ENCODE results near the gene RNF25.

Gene RNF25

GRCh38 chr2:218631837-218632236, 40.0 kb downstream of the RNF25 start:
- DNase-seq (ENCODE audit: low read depth, low spot score) = no peak

GRCh38 chr2:218627939-218628338, 43.9 kb downstream of the RNF25 start:
- DNase-seq (ENCODE audit: low read depth, low spot score) = no peak
- H3K4me3 ChIP-seq = no peak overlapping the region
- H3K9ac ChIP-seq (ENCODE audit: insufficient read length) = no peak overlapping the region
- H3K27ac ChIP-seq = no peak overlapping the region
- no peaks in the 10 kb centered on the region for H3K9me3 ChIP-seq (ENCODE audit: low read depth, low read length)
- TF ChIP-seq EZH2 (IDR thresholded peaks at IDR 0.05) (no peak), POLR2AphosphoS5 (IDR thresholded peaks at IDR 0.05; ENCODE audit: borderline replicate concordance, low read depth, low read length) (no peak), FOXP2 (optimal IDR thresholded peaks at IDR 0.05; ENCODE audit: control extremely low read depth, extremely low read length, insufficient read depth) (no peak)
- no peaks in the 10 kb centered on the region for H3K36me3 ChIP-seq (ENCODE audit: insufficient read depth, low read length)

More at GRCh38 chr2:218631837-218632236, 40.0 kb downstream of the RNF25 start:
- H3K9me3 ChIP-seq (ENCODE audit: low read depth, low read length) = no peaks in the 10 kb centered on the region
- H3K9ac ChIP-seq (ENCODE audit: insufficient read length) = no peak overlapping the region
- TF ChIP-seq FOXP2 (optimal IDR thresholded peaks at IDR 0.05; ENCODE audit: control extremely low read depth, extremely low read length, insufficient read depth) = no peak
- no peak for TF ChIP-seq POLR2AphosphoS5 (IDR thresholded peaks at IDR 0.05; ENCODE audit: borderline replicate concordance, low read depth, low read length)
- no peak for TF ChIP-seq EZH2 (IDR thresholded peaks at IDR 0.05)
- H3K4me3 ChIP-seq = no peak overlapping the region
- peaks cover 18% of the 10 kb centered on the region; the same call in 1 of the 2 replicates for H3K36me3 ChIP-seq (ENCODE audit: insufficient read depth, low read length)
- 0 out of 2 replicates have a peak overlapping the region, but pooled peaks have one; percentile 31 for H3K27ac ChIP-seq

- Histone ChIP-seq H3K9ac (ENCODE audit: insufficient read length) (no peak overlapping the region), H3K9me3 (ENCODE audit: low read depth, low read length) (no peaks in the 10 kb centered on the region), H3K4me3 (no peak overlapping the region), H3K36me3 (ENCODE audit: insufficient read depth, low read length) (no peaks in the 10 kb centered on the region), H3K27ac (no peak overlapping the region)
- no peak for TF ChIP-seq POLR2AphosphoS5 (IDR thresholded peaks at IDR 0.05; ENCODE audit: borderline replicate concordance, low read depth, low read length)
- DNase-seq (ENCODE audit: low read depth, low spot score) = no peak
Observed at GRCh38 chr2:218626369-218626768, 45.4 kb downstream of the RNF25 start.

- no peak for DNase-seq (ENCODE audit: low read depth, low spot score)
- Histone ChIP-seq H3K27ac (peak overlapping the region; percentile 91), H3K36me3 (ENCODE audit: insufficient read depth, low read length) (no peaks in the 10 kb centered on the region), H3K9me3 (ENCODE audit: low read depth, low read length) (no peaks in the 10 kb centered on the region), H3K9ac (ENCODE audit: insufficient read length) (peak overlapping the region; percentile 29), H3K4me3 (peak overlapping the region; percentile 35)
- no peak for TF ChIP-seq POLR2AphosphoS5 (IDR thresholded peaks at IDR 0.05; ENCODE audit: borderline replicate concordance, low read depth, low read length)
- no peak for TF ChIP-seq FOXP2 (optimal IDR thresholded peaks at IDR 0.05; ENCODE audit: control extremely low read depth, extremely low read length, insufficient read depth)
- no peak for TF ChIP-seq EZH2 (IDR thresholded peaks at IDR 0.05)
Observed at GRCh38 chr2:218623366-218623705, 48.5 kb downstream of the RNF25 start.

- Histone ChIP-seq H3K9ac (ENCODE audit: insufficient read length) (peak overlapping the region; percentile 29), H3K36me3 (ENCODE audit: insufficient read depth, low read length) (no peaks in the 10 kb centered on the region), H3K9me3 (ENCODE audit: low read depth, low read length) (no peaks in the 10 kb centered on the region), H3K4me3 (peak overlapping the region; percentile 35), H3K27ac (peak overlapping the region; percentile 91)
- DNase-seq (ENCODE audit: low read depth, low spot score) = peak; percentile 14
- 0 out of 2 replicates have a peak, but pooled peaks have one; percentile 45 for TF ChIP-seq POLR2AphosphoS5 (IDR thresholded peaks at IDR 0.05; ENCODE audit: borderline replicate concordance, low read depth, low read length)
- no peak for TF ChIP-seq FOXP2 (optimal IDR thresholded peaks at IDR 0.05; ENCODE audit: control extremely low read depth, extremely low read length, insufficient read depth)
- no peak for TF ChIP-seq EZH2 (IDR thresholded peaks at IDR 0.05)
Observed at GRCh38 chr2:218622606-218623365, 49.0 kb downstream of the RNF25 start.

- Histone ChIP-seq H3K9me3 (ENCODE audit: low read depth, low read length) (no peaks in the 10 kb centered on the region), H3K36me3 (ENCODE audit: insufficient read depth, low read length) (no peaks in the 10 kb centered on the region), H3K9ac (ENCODE audit: insufficient read length) (no peak overlapping the region), H3K4me3 (no peak overlapping the region), H3K27ac (no peak overlapping the region)
- TF ChIP-seq POLR2AphosphoS5 (IDR thresholded peaks at IDR 0.05; ENCODE audit: borderline replicate concordance, low read depth, low read length) = no peak
- DNase-seq (ENCODE audit: low read depth, low spot score) = no peak
Observed at GRCh38 chr2:218621007-218621406, 50.8 kb downstream of the RNF25 start.

GRCh38 chr2:218618102-218618860, 53.5 kb downstream of the RNF25 start:
- H3K36me3 ChIP-seq (ENCODE audit: insufficient read depth, low read length) = no peaks in the 10 kb centered on the region
- H3K27ac ChIP-seq = no peak overlapping the region
- H3K4me3 ChIP-seq = no peak overlapping the region
- no peaks in the 10 kb centered on the region for H3K9me3 ChIP-seq (ENCODE audit: low read depth, low read length)
- no peak for DNase-seq (ENCODE audit: low read depth, low spot score)
- TF ChIP-seq POLR2AphosphoS5 (IDR thresholded peaks at IDR 0.05; ENCODE audit: borderline replicate concordance, low read depth, low read length) = no peak
- no peak for TF ChIP-seq FOXP2 (optimal IDR thresholded peaks at IDR 0.05; ENCODE audit: control extremely low read depth, extremely low read length, insufficient read depth)
- TF ChIP-seq EZH2 (IDR thresholded peaks at IDR 0.05) = no peak
- no peak overlapping the region for H3K9ac ChIP-seq (ENCODE audit: insufficient read length)

GRCh38 chr2:218615868-218616315, 55.9 kb downstream of the RNF25 start:
- Histone ChIP-seq H3K4me3 (no peak overlapping the region), H3K36me3 (ENCODE audit: insufficient read depth, low read length) (no peaks in the 10 kb centered on the region), H3K9me3 (ENCODE audit: low read depth, low read length) (no peaks in the 10 kb centered on the region), H3K27ac (no peak overlapping the region), H3K9ac (ENCODE audit: insufficient read length) (no peak overlapping the region)
- TF ChIP-seq EZH2 (IDR thresholded peaks at IDR 0.05) = no peak
- no peak for TF ChIP-seq FOXP2 (optimal IDR thresholded peaks at IDR 0.05; ENCODE audit: control extremely low read depth, extremely low read length, insufficient read depth)
- TF ChIP-seq POLR2AphosphoS5 (IDR thresholded peaks at IDR 0.05; ENCODE audit: borderline replicate concordance, low read depth, low read length) = no peak
- no peak for DNase-seq (ENCODE audit: low read depth, low spot score)
